Measurements from ENCODE around the gene TTC21A.

Gene TTC21A

GRCh38 chr3:39165518-39165917 lies 58.0 kb downstream of the TTC21A start:
- TF ChIP-seq TCF12 (IDR thresholded peaks at IDR 0.05; ENCODE audit: low read depth) = no peak
- TF ChIP-seq YY1 (IDR thresholded peaks at IDR 0.05; ENCODE audit: low read depth) = no peak
- TF ChIP-seq NFIC (IDR thresholded peaks at IDR 0.05) = no peak
- TF ChIP-seq, protein P1, sequence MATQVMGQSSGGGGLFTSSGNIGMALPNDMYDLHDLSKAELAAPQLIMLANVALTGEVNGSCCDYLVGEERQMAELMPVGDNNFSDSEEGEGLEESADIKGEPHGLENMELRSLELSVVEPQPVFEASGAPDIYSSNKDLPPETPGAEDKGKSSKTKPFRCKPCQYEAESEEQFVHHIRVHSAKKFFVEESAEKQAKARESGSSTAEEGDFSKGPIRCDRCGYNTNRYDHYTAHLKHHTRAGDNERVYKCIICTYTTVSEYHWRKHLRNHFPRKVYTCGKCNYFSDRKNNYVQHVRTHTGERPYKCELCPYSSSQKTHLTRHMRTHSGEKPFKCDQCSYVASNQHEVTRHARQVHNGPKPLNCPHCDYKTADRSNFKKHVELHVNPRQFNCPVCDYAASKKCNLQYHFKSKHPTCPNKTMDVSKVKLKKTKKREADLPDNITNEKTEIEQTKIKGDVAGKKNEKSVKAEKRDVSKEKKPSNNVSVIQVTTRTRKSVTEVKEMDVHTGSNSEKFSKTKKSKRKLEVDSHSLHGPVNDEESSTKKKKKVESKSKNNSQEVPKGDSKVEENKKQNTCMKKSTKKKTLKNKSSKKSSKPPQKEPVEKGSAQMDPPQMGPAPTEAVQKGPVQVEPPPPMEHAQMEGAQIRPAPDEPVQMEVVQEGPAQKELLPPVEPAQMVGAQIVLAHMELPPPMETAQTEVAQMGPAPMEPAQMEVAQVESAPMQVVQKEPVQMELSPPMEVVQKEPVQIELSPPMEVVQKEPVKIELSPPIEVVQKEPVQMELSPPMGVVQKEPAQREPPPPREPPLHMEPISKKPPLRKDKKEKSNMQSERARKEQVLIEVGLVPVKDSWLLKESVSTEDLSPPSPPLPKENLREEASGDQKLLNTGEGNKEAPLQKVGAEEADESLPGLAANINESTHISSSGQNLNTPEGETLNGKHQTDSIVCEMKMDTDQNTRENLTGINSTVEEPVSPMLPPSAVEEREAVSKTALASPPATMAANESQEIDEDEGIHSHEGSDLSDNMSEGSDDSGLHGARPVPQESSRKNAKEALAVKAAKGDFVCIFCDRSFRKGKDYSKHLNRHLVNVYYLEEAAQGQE (IDR thresholded peaks at IDR 0.05; ENCODE audit: low read depth) = no peak
- TF ChIP-seq EP300 (IDR thresholded peaks at IDR 0.05; ENCODE audit: borderline replicate concordance) = no peak
- no peak for TF ChIP-seq TEAD4 (IDR thresholded peaks at IDR 0.05)

DNA sequence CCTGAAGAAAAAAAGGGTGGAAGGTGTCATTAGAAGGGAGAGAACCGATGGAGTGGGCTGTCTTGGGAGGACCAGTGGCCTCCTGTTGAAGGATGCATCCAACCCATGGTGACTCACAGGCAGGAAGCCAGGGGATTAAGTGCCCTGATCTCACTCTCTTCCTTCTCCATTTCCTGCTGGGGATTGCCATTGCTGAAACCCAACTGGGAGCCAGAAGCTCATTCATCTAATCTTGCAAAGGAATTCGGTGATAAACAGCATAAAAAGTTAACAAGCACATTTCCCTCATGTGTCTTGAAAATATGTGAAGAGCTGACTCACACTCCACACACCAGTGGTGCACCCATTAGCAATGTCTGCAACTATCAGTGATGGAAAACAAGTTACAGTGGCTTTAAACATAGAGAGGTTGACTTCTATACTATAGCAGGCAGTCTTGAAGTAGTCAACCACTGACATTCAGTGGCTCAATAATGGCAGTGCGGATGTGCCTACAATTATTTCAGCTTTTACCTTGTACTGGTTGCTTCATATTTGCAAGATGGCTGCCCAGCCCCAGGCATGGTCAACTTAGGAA lies 58.7 kb downstream of the TTC21A start:
- TF ChIP-seq TCF12 (IDR thresholded peaks at IDR 0.05; ENCODE audit: low read depth) (no peak), EGR1 (IDR thresholded peaks at IDR 0.05) (no peak), CREB1 (IDR thresholded peaks at IDR 0.05; ENCODE audit: low read depth) (no peak), FOXM1 (IDR thresholded peaks at IDR 0.05; ENCODE audit: borderline replicate concordance, low read depth) (no peak), RAD21 (IDR thresholded peaks at IDR 0.05; ENCODE audit: low read depth) (no peak), CEBPB (IDR thresholded peaks at IDR 0.05) (no peak), ZBTB7A (IDR thresholded peaks at IDR 0.05; ENCODE audit: low read depth) (no peak), TAF1 (IDR thresholded peaks at IDR 0.05; ENCODE audit: low read depth) (no peak), TEAD4 (IDR thresholded peaks at IDR 0.05) (no peak), YY1 (IDR thresholded peaks at IDR 0.05; ENCODE audit: low read depth) (no peak), NFIC (IDR thresholded peaks at IDR 0.05) (no peak)
- TF ChIP-seq, protein P1 (IDR thresholded peaks at IDR 0.05; ENCODE audit: low read depth) = no peak
- TF ChIP-seq, protein P2, sequence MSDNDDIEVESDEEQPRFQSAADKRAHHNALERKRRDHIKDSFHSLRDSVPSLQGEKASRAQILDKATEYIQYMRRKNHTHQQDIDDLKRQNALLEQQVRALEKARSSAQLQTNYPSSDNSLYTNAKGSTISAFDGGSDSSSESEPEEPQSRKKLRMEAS (IDR thresholded peaks at IDR 0.05) = no peak

- no peak for TF ChIP-seq ZBTB7A (IDR thresholded peaks at IDR 0.05; ENCODE audit: low read depth)
These were observed 59.6 kb downstream of the TTC21A start for GRCh38 chr3:39166932-39167532.

DNA sequence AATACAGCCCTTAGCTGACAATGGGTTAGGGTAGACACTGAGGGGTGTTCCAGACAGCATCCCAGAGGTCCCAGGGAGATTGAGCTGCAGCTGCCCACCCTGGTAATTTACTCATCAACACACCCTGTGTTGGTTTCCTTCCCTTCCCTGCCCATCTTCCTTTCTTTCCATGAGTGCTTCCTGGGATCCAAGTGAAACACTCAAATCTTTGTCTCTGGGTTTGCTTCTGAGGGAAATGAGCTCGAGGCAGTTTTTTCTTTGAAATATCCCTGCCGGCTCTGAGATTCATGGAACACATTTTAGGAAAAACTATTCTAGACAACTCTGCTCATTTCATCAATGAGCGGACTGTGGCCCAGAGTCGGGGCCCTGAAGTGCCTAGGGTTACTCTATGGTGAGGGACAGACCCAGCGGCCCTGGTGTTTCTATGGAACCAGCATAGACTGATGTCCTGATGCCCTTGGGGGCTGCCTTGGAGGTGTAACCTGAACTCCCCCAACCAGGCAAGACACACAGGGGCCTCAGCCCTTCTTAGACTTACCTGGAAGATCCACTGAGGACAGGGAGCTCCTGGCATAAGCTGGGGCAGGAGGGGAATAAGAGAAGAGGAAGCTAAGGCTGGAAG lies 60.8 kb downstream of the TTC21A start:
- TF ChIP-seq USF1 (IDR thresholded peaks at IDR 0.05) (no peak), YY1 (IDR thresholded peaks at IDR 0.05; ENCODE audit: low read depth) (no peak), NFIC (IDR thresholded peaks at IDR 0.05) (no peak), EGR1 (IDR thresholded peaks at IDR 0.05) (no peak), TCF12 (IDR thresholded peaks at IDR 0.05; ENCODE audit: low read depth) (no peak), ZBTB7A (IDR thresholded peaks at IDR 0.05; ENCODE audit: low read depth) (no peak), TEAD4 (IDR thresholded peaks at IDR 0.05) (no peak), CREB1 (IDR thresholded peaks at IDR 0.05; ENCODE audit: low read depth) (no peak), EP300 (IDR thresholded peaks at IDR 0.05; ENCODE audit: borderline replicate concordance) (no peak)
- TF ChIP-seq, protein P2 (IDR thresholded peaks at IDR 0.05) = no peak

DNA sequence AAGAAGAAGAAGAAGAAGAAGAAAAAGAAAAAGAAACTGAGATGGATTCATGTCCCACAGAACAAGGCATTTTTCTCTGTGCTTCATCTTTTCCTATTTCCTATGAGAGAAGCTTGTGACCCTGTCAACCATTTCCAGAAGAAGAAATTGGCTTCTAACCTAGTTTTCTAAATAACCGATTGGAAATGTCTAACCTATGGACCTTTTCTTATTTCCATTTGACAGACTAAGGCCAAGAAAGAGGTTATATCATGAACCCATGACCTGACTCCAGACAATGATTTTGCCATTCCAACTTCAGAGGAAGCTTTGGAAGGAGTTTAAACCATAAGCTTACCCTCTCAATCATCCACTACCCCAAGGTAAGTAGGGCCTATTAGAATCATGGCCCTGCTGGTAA lies 62.2 kb downstream of the TTC21A start:
- TF ChIP-seq FOXM1 (IDR thresholded peaks at IDR 0.05; ENCODE audit: borderline replicate concordance, low read depth) (no peak), EGR1 (IDR thresholded peaks at IDR 0.05) (no peak), TEAD4 (IDR thresholded peaks at IDR 0.05) (no peak)

- TF ChIP-seq RAD21 (IDR thresholded peaks at IDR 0.05; ENCODE audit: low read depth) = no peak
- TF ChIP-seq CEBPB (IDR thresholded peaks at IDR 0.05) = no peak
- no peak for TF ChIP-seq EP300 (IDR thresholded peaks at IDR 0.05; ENCODE audit: borderline replicate concordance)
- TF ChIP-seq EGR1 (IDR thresholded peaks at IDR 0.05) = no peak
- TF ChIP-seq TCF12 (IDR thresholded peaks at IDR 0.05; ENCODE audit: low read depth) = no peak
- TF ChIP-seq NFIC (IDR thresholded peaks at IDR 0.05) = no peak
- no peak for TF ChIP-seq CREB1 (IDR thresholded peaks at IDR 0.05; ENCODE audit: low read depth)
- TF ChIP-seq TEAD4 (IDR thresholded peaks at IDR 0.05) = no peak
- TF ChIP-seq, protein P1 (IDR thresholded peaks at IDR 0.05; ENCODE audit: low read depth) = no peak
- no peak for TF ChIP-seq ZBTB7A (IDR thresholded peaks at IDR 0.05; ENCODE audit: low read depth)
- TF ChIP-seq, protein P2 (IDR thresholded peaks at IDR 0.05) = no peak
- TF ChIP-seq FOXM1 (IDR thresholded peaks at IDR 0.05; ENCODE audit: borderline replicate concordance, low read depth) = no peak
- TF ChIP-seq USF1 (IDR thresholded peaks at IDR 0.05) = no peak
- no peak for TF ChIP-seq TAF1 (IDR thresholded peaks at IDR 0.05; ENCODE audit: low read depth)
- TF ChIP-seq YY1 (IDR thresholded peaks at IDR 0.05; ENCODE audit: low read depth) = no peak
These were observed 63.0 kb downstream of the TTC21A start for GRCh38 chr3:39170461-39170860.
